HG03066 (cell line): ENCODE data around the gene HEY2.
"Not testable (repeated sequence)": the region's sequence is repeated elsewhere in the genome, so short reads cannot be mapped to it uniquely, and the experiment has no call there.

ENCODE experiments used
- ATAC-seq: cut with Tn5 transposase; IDR thresholded peaks from one replicate; pipeline ENCODE4 v1.9.1; 2021; ENCODE audit warnings: low read depth; ENCODE audit not compliant: unreplicated experiment

The HEY2 gene

GRCh38 chr6:125793280-125793679 lies 43.8 kb downstream of the HEY2 start:
- no peak for ATAC-seq

- ATAC-seq, result no peak
These were observed 44.4 kb downstream of the HEY2 start for GRCh38 chr6:125793863-125794262.

GRCh38 chr6:125794342-125795137 lies 45.1 kb downstream of the HEY2 start:
- ATAC-seq, result no peak

GRCh38 chr6:125795301-125795700 lies 45.9 kb downstream of the HEY2 start:
- ATAC-seq, result no peak

- ATAC-seq, result no peak
These were observed 47.9 kb downstream of the HEY2 start for GRCh38 chr6:125797120-125797885.

GRCh38 chr6:125797886-125798444 lies 48.5 kb downstream of the HEY2 start:
- no peak for ATAC-seq

- ATAC-seq, result peak; percentile 86
These were observed 49.5 kb downstream of the HEY2 start for GRCh38 chr6:125798734-125799508.

GRCh38 chr6:125802383-125802782 lies 53.0 kb downstream of the HEY2 start:
- ATAC-seq, result no peak

- ATAC-seq, result no peak
These were observed 53.5 kb downstream of the HEY2 start for GRCh38 chr6:125802943-125803377.

- ATAC-seq, result peak; percentile 41
These were observed 54.8 kb downstream of the HEY2 start for GRCh38 chr6:125804264-125804663.

GRCh38 chr6:125804866-125805425 lies 55.5 kb downstream of the HEY2 start:
- ATAC-seq, result not testable (repeated sequence)

- no peak for ATAC-seq
These were observed 57.4 kb downstream of the HEY2 start for GRCh38 chr6:125806813-125807212.

GRCh38 chr6:125807293-125807692 lies 57.9 kb downstream of the HEY2 start:
- no peak for ATAC-seq

GRCh38 chr6:125808060-125808459 lies 58.6 kb downstream of the HEY2 start:
- ATAC-seq, result peak; percentile 33

- no peak for ATAC-seq
These were observed 59.2 kb downstream of the HEY2 start for GRCh38 chr6:125808591-125808990.

- ATAC-seq, result no peak
These were observed 60.2 kb downstream of the HEY2 start for GRCh38 chr6:125809570-125810170.

- ATAC-seq, result no peak
These were observed 61.0 kb downstream of the HEY2 start for GRCh38 chr6:125810445-125810844.
